LNCaP clone FGC (cell line): ENCODE results near the gene PI4KB.
"Not testable (repeated sequence)": the region's sequence is repeated elsewhere in the genome, so short reads cannot be mapped to it uniquely, and the experiment has no call there.

Experiments used
- DNase-seq: peaks from one replicate; pipeline ENCODE4 v3.0.0-alpha.2; 2011; ENCODE audit warnings: low read depth
- H3K4me3 ChIP-seq: 2 replicates; pipeline ENCODE4 v1.5.1; 2011; ENCODE audit warnings: mild to moderate bottlenecking, low read depth, low read length, control low read depth
- TF ChIP-seq, protein P1 (sequence below): IDR thresholded peaks from 2 replicates; pipeline ENCODE4 v1.5.1; 2012; ENCODE audit warnings: mild to moderate bottlenecking; ENCODE audit not compliant: control insufficient read depth, insufficient read depth; ENCODE audit errors: extremely low read depth

The PI4KB gene

DNA sequence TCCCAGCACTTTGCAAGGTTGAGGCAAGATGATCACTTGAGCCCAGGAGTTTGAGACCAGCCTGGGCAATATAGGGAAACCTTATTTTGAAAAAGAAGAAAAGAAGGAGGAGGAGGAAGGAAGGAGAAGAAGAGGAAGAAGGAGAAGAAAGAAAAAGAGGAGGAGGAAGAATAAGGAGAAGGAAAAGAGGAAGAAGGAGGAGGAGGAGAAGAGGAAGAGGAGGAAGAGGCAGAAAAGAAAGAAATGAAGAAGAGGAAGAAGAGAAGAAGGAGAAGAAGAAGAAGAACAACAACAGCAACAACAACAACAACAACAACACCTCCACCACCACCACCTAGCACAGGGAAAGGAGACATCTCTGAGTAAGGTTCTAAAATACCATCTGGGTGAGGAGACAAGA lies 34.7 kb upstream of the PI4KB start:
- DNase-seq: no peak
- TF ChIP-seq, protein P1, sequence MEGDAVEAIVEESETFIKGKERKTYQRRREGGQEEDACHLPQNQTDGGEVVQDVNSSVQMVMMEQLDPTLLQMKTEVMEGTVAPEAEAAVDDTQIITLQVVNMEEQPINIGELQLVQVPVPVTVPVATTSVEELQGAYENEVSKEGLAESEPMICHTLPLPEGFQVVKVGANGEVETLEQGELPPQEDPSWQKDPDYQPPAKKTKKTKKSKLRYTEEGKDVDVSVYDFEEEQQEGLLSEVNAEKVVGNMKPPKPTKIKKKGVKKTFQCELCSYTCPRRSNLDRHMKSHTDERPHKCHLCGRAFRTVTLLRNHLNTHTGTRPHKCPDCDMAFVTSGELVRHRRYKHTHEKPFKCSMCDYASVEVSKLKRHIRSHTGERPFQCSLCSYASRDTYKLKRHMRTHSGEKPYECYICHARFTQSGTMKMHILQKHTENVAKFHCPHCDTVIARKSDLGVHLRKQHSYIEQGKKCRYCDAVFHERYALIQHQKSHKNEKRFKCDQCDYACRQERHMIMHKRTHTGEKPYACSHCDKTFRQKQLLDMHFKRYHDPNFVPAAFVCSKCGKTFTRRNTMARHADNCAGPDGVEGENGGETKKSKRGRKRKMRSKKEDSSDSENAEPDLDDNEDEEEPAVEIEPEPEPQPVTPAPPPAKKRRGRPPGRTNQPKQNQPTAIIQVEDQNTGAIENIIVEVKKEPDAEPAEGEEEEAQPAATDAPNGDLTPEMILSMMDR: no peak
- no peak overlapping the region for H3K4me3 ChIP-seq

- H3K4me3 ChIP-seq: no peak overlapping the region
- DNase-seq: no peak
- TF ChIP-seq, protein P1: no peak
Measured at GRCh38 chr1:151356696-151357095, 29.5 kb upstream of the PI4KB start.

DNA sequence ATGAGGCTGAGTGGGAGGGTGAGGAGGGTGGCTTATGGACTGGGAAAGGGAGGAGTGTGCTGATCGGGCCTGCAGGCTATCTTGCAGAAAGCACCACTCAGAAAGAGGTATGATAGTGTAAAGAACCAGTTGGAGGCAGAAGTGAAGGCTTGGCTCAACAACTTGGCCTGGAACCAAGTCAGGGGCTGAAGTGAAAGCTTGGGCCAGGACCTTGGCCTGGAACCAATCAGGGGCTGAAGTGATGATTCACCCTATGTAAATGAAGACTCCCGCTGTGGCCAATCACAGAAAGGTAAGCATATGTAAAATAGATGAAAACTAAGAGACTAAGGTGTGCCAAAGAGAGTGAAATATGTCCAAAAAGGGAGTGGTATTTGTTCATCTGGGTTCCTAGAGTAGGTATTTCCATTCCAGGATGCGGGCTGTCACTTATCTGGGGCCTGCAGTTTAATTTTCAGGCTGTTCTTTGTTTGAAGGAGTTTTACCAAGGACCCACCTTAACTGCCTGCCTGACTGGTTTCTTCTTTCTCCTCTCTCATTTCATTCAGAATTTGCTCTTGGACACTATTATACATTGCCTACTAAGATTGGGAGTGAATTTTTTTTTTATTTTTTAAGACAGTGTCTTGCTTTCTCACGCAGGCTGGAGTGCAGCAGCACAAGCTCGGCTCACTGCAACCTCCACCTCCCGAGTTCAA lies 25.0 kb upstream of the PI4KB start:
- H3K4me3 ChIP-seq: no peak overlapping the region
- TF ChIP-seq, protein P1: no peak
- no peak for DNase-seq

GRCh38 chr1:151350323-151350722 lies 23.1 kb upstream of the PI4KB start:
- H3K4me3 ChIP-seq, DNase-seq: not testable (repeated sequence)

DNA sequence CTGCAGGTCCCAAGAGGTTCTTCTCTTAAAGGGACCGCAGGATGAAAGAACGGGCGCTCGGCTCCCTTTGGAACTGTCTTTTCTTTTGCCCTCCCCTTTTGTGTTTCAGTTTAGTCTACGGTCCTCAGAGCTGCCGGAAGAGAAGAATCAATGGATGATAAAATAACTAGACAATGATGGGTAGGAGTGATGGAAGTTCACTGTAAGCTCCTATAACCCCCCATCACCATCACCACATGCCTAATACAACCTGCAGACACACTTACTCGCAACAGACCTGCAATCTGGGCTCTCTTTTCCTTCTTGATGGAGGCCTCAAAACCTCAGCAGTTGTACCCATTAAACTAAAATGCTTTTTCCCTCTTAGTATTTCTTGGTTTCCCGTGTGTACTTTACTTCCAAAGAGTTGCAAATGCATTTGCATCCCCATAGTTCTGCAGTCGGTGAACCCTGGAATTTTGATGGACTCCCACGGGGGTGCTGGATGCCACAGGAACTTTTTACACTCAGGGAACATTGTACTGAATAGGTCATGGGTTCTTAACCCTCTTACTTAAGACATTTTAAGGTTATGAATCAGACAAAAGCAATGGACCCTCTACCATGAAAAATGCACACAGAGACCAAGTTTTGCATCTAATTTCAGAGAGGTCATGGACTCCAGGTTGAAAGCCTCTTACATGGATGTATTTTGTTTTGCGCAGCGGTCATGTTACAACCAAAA lies 20.5 kb upstream of the PI4KB start:
- TF ChIP-seq, protein P1: no peak
- no peak for DNase-seq
- peak overlapping the region; percentile 81; the same call in 1 of the 2 replicates for H3K4me3 ChIP-seq

- TF ChIP-seq, protein P1: no peak
- peak; percentile 87 for DNase-seq
Measured at GRCh38 chr1:151346769-151347522, 19.7 kb upstream of the PI4KB start, which contains the start of gene RFX5. Gene RFX5, minus strand, starts transcription at chr1:151347252. Its CDS starts 932 bp downstream, at chr1:151346320.

More at GRCh38 chr1:151346769-151347522, 19.7 kb upstream of the PI4KB start, which contains the start of gene RFX5:
- peak within 1 kb of the TSS; percentile 81 for H3K4me3 ChIP-seq
